ENCODE results near the gene PRR5.
"Not testable (repeated sequence)": the region's sequence is repeated elsewhere in the genome, so short reads cannot be mapped to it uniquely, and the experiment has no call there.

PRR5 gene

GRCh38 chr22:44701824-44702478 lies at the start of gene PRR5:
TSS of gene PRR5 (plus strand) at chr22:44702204. CDS start at chr22:44702475, 271 bp downstream.
- peak; percentile 87 to 89 for ATAC-seq

GRCh38 chr22:44652866-44653265 lies 49.1 kb upstream of the PRR5 start:
- ATAC-seq: not testable (repeated sequence)

- ATAC-seq: no peak
Observed at GRCh38 chr22:44658311-44658953, 43.6 kb upstream of the PRR5 start.

GRCh38 chr22:44659140-44659539 lies 42.9 kb upstream of the PRR5 start:
- no peak for ATAC-seq

GRCh38 chr22:44660051-44660830 lies 41.8 kb upstream of the PRR5 start:
- ATAC-seq: no peak

GRCh38 chr22:44661070-44661469 lies 40.9 kb upstream of the PRR5 start:
- no peak for ATAC-seq

- ATAC-seq: no peak
Observed at GRCh38 chr22:44661659-44662569, 40.1 kb upstream of the PRR5 start.

- ATAC-seq: no peak
Observed at GRCh38 chr22:44663256-44663999, 38.6 kb upstream of the PRR5 start.

- peak; percentile 52 to 53 for ATAC-seq
Observed at GRCh38 chr22:44664149-44664548, 37.9 kb upstream of the PRR5 start.

- no peak for ATAC-seq
Observed at GRCh38 chr22:44665115-44665514, 36.9 kb upstream of the PRR5 start.

- no peak for ATAC-seq
Observed at GRCh38 chr22:44666207-44666585, 35.8 kb upstream of the PRR5 start.

- no peak for ATAC-seq
Observed at GRCh38 chr22:44667276-44667675, 34.7 kb upstream of the PRR5 start.

- peak; percentile 12 to 19 for ATAC-seq
Observed at GRCh38 chr22:44667829-44668189, 34.2 kb upstream of the PRR5 start.

- ATAC-seq: peak; percentile 47 to 48
Observed at GRCh38 chr22:44668190-44668885, 33.7 kb upstream of the PRR5 start.

GRCh38 chr22:44668886-44669521 lies 33.0 kb upstream of the PRR5 start:
- no peak for ATAC-seq

- ATAC-seq: no peak
Observed at GRCh38 chr22:44669561-44669976, 32.4 kb upstream of the PRR5 start.

GRCh38 chr22:44670220-44670988 lies 31.6 kb upstream of the PRR5 start:
- no peak for ATAC-seq

- peak; percentile 74 to 80 for ATAC-seq
Observed at GRCh38 chr22:44671742-44672141, 30.3 kb upstream of the PRR5 start.

GRCh38 chr22:44672632-44673031 lies 29.4 kb upstream of the PRR5 start:
- ATAC-seq: no peak

- ATAC-seq: no peak
Observed at GRCh38 chr22:44673406-44673805, 28.6 kb upstream of the PRR5 start.
